ENCODE results near the gene IQCE. TPM values are rescaled to one million over a fixed set of nuclear protein-coding genes. Genes with fewer than 3 reads are reported as not detected.
A peak's percentile ranks its signal among the peaks of the same experiment; 100 is the strongest.

Gene IQCE
- total RNA-seq, 1 experiment from 2014 or later = 44.8 TPM

- in situ Hi-C loops (cut with HindIII; ENCODE audit: low pct_unique_long_range_greater_than_20kb, low sequenced_read_pairs) (no loop called here), intact Hi-C loops (cut with micrococcal nuclease; ENCODE audit: unreplicated experiment) (no loop called here)
- POLR2A ChIA-PET = interaction anchor here (0.7 kb wide), 2 partner anchors 10 to 41 kb away, joined by 4 to 9 read pairs; no protein-coding TSS in a partner anchor
- H3K4me3 ChIP-seq (ENCODE audit: low read depth in 2 of 2, low read length in 2 of 2) = no peak overlapping the region
- H3K27ac ChIP-seq (ENCODE audit: low read length) = peak overlapping the region; percentile 64; the same call in 1 of the 2 replicates
- TF ChIP-seq POLR2AphosphoS5 (IDR thresholded peaks at IDR 0.05; ENCODE audit: low read depth, low read length) = no peak
- no peak for TF ChIP-seq CTCF (IDR thresholded peaks at IDR 0.05)
- no peak for TF ChIP-seq SIN3A (IDR thresholded peaks at IDR 0.05; ENCODE audit: borderline replicate concordance, insufficient read depth, low read depth, low read length)
- no peak for TF ChIP-seq TCF7L2 (IDR thresholded peaks at IDR 0.05; ENCODE audit: low read depth, low read length)
- no peak for TF ChIP-seq REST (IDR thresholded peaks at IDR 0.05; ENCODE audit: insufficient read depth in 1 of 2, low read depth in 2 of 2, low read length in 1 of 2)
- H3K36me3 ChIP-seq (ENCODE audit: control insufficient read depth, insufficient read depth, low read length) = no peaks in the 10 kb centered on the region
- H3K4me1 ChIP-seq (ENCODE audit: control insufficient read depth, insufficient read depth, low read length) = peaks cover 54% of the 10 kb centered on the region
- no TSS peak for BruUV-seq (replicated peaks)
- CTCF ChIA-PET = interaction anchor here (0.5 kb wide), 1 partner anchor 33 kb away, joined by 3 read pairs; no protein-coding TSS in a partner anchor
- DNase-seq (ENCODE audit: low read depth, low spot score) (no peak), ATAC-seq (no peak)
- no peaks in the 10 kb centered on the region for H3K27me3 ChIP-seq (ENCODE audit: control insufficient read depth, insufficient read depth, low read length)
- H3K9me3 ChIP-seq (ENCODE audit: control insufficient read depth, insufficient read depth, low read depth, low read length) = no peaks in the 10 kb centered on the region
Observed at GRCh38 chr7:2512713-2513112, 46.1 kb upstream of the IQCE start.

GRCh38 chr7:2513702-2514101 is 45.1 kb upstream of the IQCE start:
- ATAC-seq (no peak), DNase-seq (ENCODE audit: low read depth, low spot score) (no peak)
- Histone ChIP-seq H3K4me1 (ENCODE audit: control insufficient read depth, insufficient read depth, low read length) (peaks cover 57% of the 10 kb centered on the region), H3K36me3 (ENCODE audit: control insufficient read depth, insufficient read depth, low read length) (no peaks in the 10 kb centered on the region), H3K4me3 (ENCODE audit: low read depth in 2 of 2, low read length in 2 of 2) (no peak overlapping the region), H3K9me3 (ENCODE audit: control insufficient read depth, insufficient read depth, low read depth, low read length) (no peaks in the 10 kb centered on the region), H3K27me3 (ENCODE audit: control insufficient read depth, insufficient read depth, low read length) (no peaks in the 10 kb centered on the region), H3K27ac (ENCODE audit: low read length) (no peak overlapping the region)
- ChIA-PET CTCF (no interaction called here), POLR2A (no interaction called here)
- intact Hi-C loops (cut with micrococcal nuclease; ENCODE audit: unreplicated experiment) = no loop called here
- no TSS peak for BruUV-seq (replicated peaks)
- no peak for TF ChIP-seq SIN3A (IDR thresholded peaks at IDR 0.05; ENCODE audit: borderline replicate concordance, insufficient read depth, low read depth, low read length)
- no peak for TF ChIP-seq POLR2AphosphoS5 (IDR thresholded peaks at IDR 0.05; ENCODE audit: low read depth, low read length)
- no peak for TF ChIP-seq REST (IDR thresholded peaks at IDR 0.05; ENCODE audit: insufficient read depth in 1 of 2, low read depth in 2 of 2, low read length in 1 of 2)
- no peak for TF ChIP-seq CTCF (IDR thresholded peaks at IDR 0.05)
- TF ChIP-seq TCF7L2 (IDR thresholded peaks at IDR 0.05; ENCODE audit: low read depth, low read length) = no peak
- in situ Hi-C loops (cut with HindIII; ENCODE audit: low pct_unique_long_range_greater_than_20kb, low sequenced_read_pairs) = no loop called here
